ENCODE measurements around the gene BCL2. TPM values are rescaled to one million over a fixed set of nuclear protein-coding genes. Genes with fewer than 3 reads are reported as not detected.

Gene BCL2
- total RNA-seq, 2 donors from 2014 or later: 13.9 to 16.4 TPM

- no peak for DNase-seq
- H3K4me1 ChIP-seq: no peaks in the 10 kb centered on the region
- no peaks in the 10 kb centered on the region for H3K36me3 ChIP-seq
- intact Hi-C loops (cut with DNase I): no loop called here
- no peak overlapping the region for H3K27ac ChIP-seq
- no peaks in the 10 kb centered on the region for H3K27me3 ChIP-seq
- H3K9ac ChIP-seq (ENCODE audit: low read depth in 2 of 2, low read length in 2 of 2): no peak overlapping the region
- H3K4me3 ChIP-seq: no peak overlapping the region
- H3K9me3 ChIP-seq: no peaks in the 10 kb centered on the region
- TF ChIP-seq, protein P1, sequence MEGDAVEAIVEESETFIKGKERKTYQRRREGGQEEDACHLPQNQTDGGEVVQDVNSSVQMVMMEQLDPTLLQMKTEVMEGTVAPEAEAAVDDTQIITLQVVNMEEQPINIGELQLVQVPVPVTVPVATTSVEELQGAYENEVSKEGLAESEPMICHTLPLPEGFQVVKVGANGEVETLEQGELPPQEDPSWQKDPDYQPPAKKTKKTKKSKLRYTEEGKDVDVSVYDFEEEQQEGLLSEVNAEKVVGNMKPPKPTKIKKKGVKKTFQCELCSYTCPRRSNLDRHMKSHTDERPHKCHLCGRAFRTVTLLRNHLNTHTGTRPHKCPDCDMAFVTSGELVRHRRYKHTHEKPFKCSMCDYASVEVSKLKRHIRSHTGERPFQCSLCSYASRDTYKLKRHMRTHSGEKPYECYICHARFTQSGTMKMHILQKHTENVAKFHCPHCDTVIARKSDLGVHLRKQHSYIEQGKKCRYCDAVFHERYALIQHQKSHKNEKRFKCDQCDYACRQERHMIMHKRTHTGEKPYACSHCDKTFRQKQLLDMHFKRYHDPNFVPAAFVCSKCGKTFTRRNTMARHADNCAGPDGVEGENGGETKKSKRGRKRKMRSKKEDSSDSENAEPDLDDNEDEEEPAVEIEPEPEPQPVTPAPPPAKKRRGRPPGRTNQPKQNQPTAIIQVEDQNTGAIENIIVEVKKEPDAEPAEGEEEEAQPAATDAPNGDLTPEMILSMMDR (IDR thresholded peaks at IDR 0.05): no peak
Observed at GRCh38 chr18:63090334-63090733, 229.2 kb downstream of the BCL2 start.

GRCh38 chr18:63089041-63089440 is 230.5 kb downstream of the BCL2 start:
- H3K4me1 ChIP-seq: no peaks in the 10 kb centered on the region
- H3K27me3 ChIP-seq: no peaks in the 10 kb centered on the region
- no peak overlapping the region for H3K9ac ChIP-seq (ENCODE audit: low read depth in 2 of 2, low read length in 2 of 2)
- no peak overlapping the region for H3K27ac ChIP-seq
- TF ChIP-seq, protein P1 (IDR thresholded peaks at IDR 0.05): no peak
- intact Hi-C loops (cut with DNase I): no loop called here
- DNase-seq: no peak
- no peaks in the 10 kb centered on the region for H3K36me3 ChIP-seq
- no peaks in the 10 kb centered on the region for H3K9me3 ChIP-seq
- no peak overlapping the region for H3K4me3 ChIP-seq

DNA sequence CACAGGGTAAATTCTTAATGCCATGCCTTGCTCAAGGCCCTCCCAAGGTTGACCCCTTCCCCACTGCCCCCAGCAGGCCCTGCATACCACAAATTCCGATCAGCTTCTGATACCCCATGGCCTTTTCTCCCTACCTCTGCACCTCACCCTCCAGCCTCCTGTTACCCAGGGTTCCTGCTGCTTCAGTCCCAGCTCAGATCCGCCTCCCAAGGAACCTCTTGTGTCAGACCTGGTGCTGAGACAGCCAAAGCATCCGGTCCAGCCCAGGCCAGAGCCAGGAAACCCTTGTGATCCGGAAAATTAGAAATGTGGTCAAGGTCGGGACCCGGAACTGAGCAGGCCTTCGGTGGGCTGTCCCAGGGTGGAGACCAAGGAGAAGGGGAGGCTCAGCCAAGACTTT is 231.3 kb downstream of the BCL2 start:
- H3K4me3 ChIP-seq: no peak overlapping the region
- no peak overlapping the region for H3K9ac ChIP-seq (ENCODE audit: low read depth in 2 of 2, low read length in 2 of 2)
- DNase-seq: no peak
- H3K27me3 ChIP-seq: no peaks in the 10 kb centered on the region
- no peak overlapping the region for H3K27ac ChIP-seq
- intact Hi-C loops (cut with DNase I): no loop called here
- TF ChIP-seq, protein P1 (IDR thresholded peaks at IDR 0.05): no peak
- no peaks in the 10 kb centered on the region for H3K9me3 ChIP-seq
- no peaks in the 10 kb centered on the region for H3K36me3 ChIP-seq
- no peaks in the 10 kb centered on the region for H3K4me1 ChIP-seq

DNA sequence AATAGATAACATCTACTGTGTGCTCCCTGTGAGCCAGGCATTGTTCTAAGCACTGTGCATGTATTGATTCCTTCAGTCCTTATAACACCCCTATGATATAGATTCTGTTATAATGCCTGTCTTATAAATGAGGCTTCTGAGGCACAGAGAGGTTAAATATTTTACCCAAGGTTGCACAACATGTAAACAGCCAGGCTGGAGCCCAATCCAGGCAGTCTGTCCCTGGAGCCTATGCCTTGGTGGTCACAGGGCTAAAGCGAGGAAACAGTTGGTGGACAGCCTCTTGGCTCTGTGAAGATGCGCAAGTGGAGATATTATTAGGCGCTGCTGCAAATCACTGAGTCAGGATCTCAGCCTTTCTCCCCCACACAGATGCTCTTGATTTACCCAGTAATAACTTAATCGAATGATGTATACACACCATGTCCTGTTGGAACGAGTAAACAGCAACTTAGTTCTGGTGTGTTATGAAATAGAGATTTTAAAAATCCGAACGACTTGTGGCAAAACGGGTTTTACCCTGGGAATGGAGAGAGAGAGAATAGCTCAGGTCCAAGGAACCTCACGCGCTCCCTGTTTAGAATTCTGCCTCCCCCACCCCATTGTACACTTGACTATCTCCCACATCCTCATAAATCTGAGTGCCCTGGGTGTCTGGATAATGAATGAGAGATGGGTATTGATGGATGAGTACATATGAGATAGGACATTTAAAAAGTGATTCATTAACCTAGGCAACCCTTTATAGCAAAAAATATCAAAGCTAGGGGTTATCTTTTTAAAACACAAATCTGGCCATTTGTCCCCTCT is 231.9 kb downstream of the BCL2 start:
- DNase-seq: no peak
- H3K4me3 ChIP-seq: no peak overlapping the region
- H3K27me3 ChIP-seq: no peaks in the 10 kb centered on the region
- H3K4me1 ChIP-seq: no peaks in the 10 kb centered on the region
- TF ChIP-seq, protein P1 (IDR thresholded peaks at IDR 0.05): no peak
- H3K9me3 ChIP-seq: no peaks in the 10 kb centered on the region
- no peaks in the 10 kb centered on the region for H3K36me3 ChIP-seq
- no peak overlapping the region for H3K27ac ChIP-seq
- H3K9ac ChIP-seq (ENCODE audit: low read depth in 2 of 2, low read length in 2 of 2): no peak overlapping the region
- intact Hi-C loops (cut with DNase I): no loop called here

DNA sequence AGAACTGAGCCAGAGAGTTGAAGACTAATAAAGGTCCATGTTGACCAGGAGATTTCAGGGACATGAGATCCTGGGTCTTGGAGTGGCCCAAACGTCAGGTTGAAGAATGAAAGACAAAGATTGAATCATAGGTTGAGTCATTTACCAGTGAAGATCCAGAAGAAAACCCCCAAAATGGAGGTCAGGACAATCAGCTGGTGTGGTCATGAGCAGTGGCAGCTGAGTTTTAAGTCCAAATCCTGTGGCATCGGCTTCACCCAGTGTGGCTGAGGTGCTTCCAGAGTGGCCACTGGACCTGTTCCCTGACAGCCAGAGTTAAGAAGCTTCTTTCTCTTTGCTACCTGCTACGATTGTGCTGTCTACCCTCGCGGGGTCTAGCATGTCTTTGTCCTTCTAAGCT is 234.0 kb downstream of the BCL2 start:
- Histone ChIP-seq H3K4me3 (no peak overlapping the region), H3K9ac (ENCODE audit: low read depth in 2 of 2, low read length in 2 of 2) (no peak overlapping the region), H3K4me1 (no peaks in the 10 kb centered on the region), H3K36me3 (no peaks in the 10 kb centered on the region), H3K27me3 (no peaks in the 10 kb centered on the region), H3K9me3 (no peaks in the 10 kb centered on the region), H3K27ac (no peak overlapping the region)
- intact Hi-C loops (cut with DNase I): no loop called here
- TF ChIP-seq, protein P1 (IDR thresholded peaks at IDR 0.05): no peak
- DNase-seq: no peak

Measured in colonic mucosa (tissue), 4 donors.